C4-2B (cell line): ENCODE data around the gene GOLGA7B.

ENCODE experiments used
- CTCF ChIP-seq: fragments of 450-650 bp; conservative IDR thresholded peaks from 2 replicates; pipeline ENCODE4 v1.5.1; 2017; ENCODE audit warnings: mild to moderate bottlenecking
- ZFX ChIP-seq: fragments of 450-650 bp; IDR thresholded peaks from 2 replicates; pipeline ENCODE4 v1.6.1; 2017

GRCh38 chr10:97920865-97921264, 71.2 kb downstream of the GOLGA7B start:
- TF ChIP-seq CTCF, result no peak
- no peak for TF ChIP-seq ZFX
